DND-41 (cell line): Measurements from ENCODE around the gene NEGR1.

Experiments used
- CTCF ChIP-seq: IDR thresholded peaks from 2 replicates; pipeline ENCODE4 v1.5.1; 2012; ENCODE audit warnings: borderline replicate concordance, low read length, moderate library complexity, mild to moderate bottlenecking; ENCODE audit not compliant: poor library complexity, severe bottlenecking; ENCODE audit errors: extremely low read depth
- EZH2 ChIP-seq: IDR thresholded peaks from 3 replicates; pipeline ENCODE4 v1.6.1; 2012; ENCODE audit warnings: borderline replicate concordance, low read depth, mild to moderate bottlenecking, moderate library complexity, low read length, inconsistent platforms; ENCODE audit not compliant: severe bottlenecking

- no peak for TF ChIP-seq CTCF
- no peak for TF ChIP-seq EZH2
Measured at GRCh38 chr1:72062584-72062983, 219.8 kb downstream of the NEGR1 start.
